Liver (tissue), 9 donors: ENCODE results near the gene ALG10. TPM values are rescaled to one million over a fixed set of nuclear protein-coding genes. Genes with fewer than 3 reads are reported as not detected.

Experiments used
- DNase-seq: peaks from one replicate; pipeline ENCODE4 v3.0.0-alpha.2; 2017; ENCODE audit warnings: low spot score
- H3K27ac ChIP-seq, 2 donors: one replicate each; pipeline ENCODE4 v1.7.0; 2013; ENCODE audit warnings: inconsistent platforms in 2 of 2, low read length in 2 of 2, control low read depth in 1 of 2, low read depth in 1 of 2, mild to moderate bottlenecking in 1 of 2
- H3K27me3 ChIP-seq, 4 donors: one replicate each; pipeline versions ENCODE4 v1.6.1 to v1.7.0; 2013; ENCODE audit warnings: low read length in 3 of 4, inconsistent platforms in 1 of 4, mild to moderate bottlenecking in 1 of 4, moderate library complexity in 1 of 4; ENCODE audit not compliant: control insufficient read depth in 4 of 4, insufficient read depth in 4 of 4
- H3K36me3 ChIP-seq, 4 donors: one replicate each; pipeline versions ENCODE4 v1.6.1 to v1.7.0; 2013; ENCODE audit warnings: low read length in 3 of 4, mild to moderate bottlenecking in 3 of 4, low read depth in 1 of 4, moderate library complexity in 1 of 4; ENCODE audit not compliant: control insufficient read depth in 4 of 4, insufficient read depth in 3 of 4
- H3K4me1 ChIP-seq, 4 donors: one replicate each; pipeline versions ENCODE4 v1.6.1 to v1.7.0; 2013; ENCODE audit warnings: low read length in 3 of 4, mild to moderate bottlenecking in 3 of 4, moderate library complexity in 1 of 4; ENCODE audit not compliant: control insufficient read depth in 4 of 4, insufficient read depth in 4 of 4
- H3K4me3 ChIP-seq, 3 donors: one replicate each; pipeline versions ENCODE4 v1.6.1 to v1.7.0; 2013; ENCODE audit warnings: low read length in 3 of 3, control low read depth in 1 of 3, low read depth in 1 of 3, mild to moderate bottlenecking in 1 of 3
- H3K9ac ChIP-seq, 2 donors: one replicate each; pipeline ENCODE4 v1.7.0; 2013; ENCODE audit warnings: low read length in 2 of 2, mild to moderate bottlenecking in 2 of 2, moderate library complexity in 2 of 2, control low read depth in 1 of 2, low read depth in 1 of 2
- H3K9me3 ChIP-seq, 4 donors: one replicate each; pipeline versions ENCODE4 v1.6.1 to v1.7.0; 2013; ENCODE audit warnings: low read length in 3 of 4; ENCODE audit not compliant: control insufficient read depth in 4 of 4
- CTCF ChIP-seq: fragments of 150-350 bp; IDR thresholded peaks from 2 replicates; pipeline ENCODE4 v1.5.1; 2017; ENCODE audit warnings: improper control_type of control experiment, low read depth, low read length; ENCODE audit not compliant: missing input control
- EGR1 ChIP-seq, 2 donors: IDR thresholded peaks; 2 replicates each; pipeline ENCODE4 v1.6.1; 2016 to 2018; ENCODE audit warnings: antibody characterized with exemption in 2 of 2, low read depth in 2 of 2
- FOXA1 ChIP-seq: IDR thresholded peaks from 2 replicates; pipeline ENCODE4 v1.6.1; 2016; ENCODE audit warnings: antibody characterized with exemption
- HNF4A ChIP-seq, 2 donors: conservative IDR thresholded peaks; 2 replicates each; pipeline ENCODE4 v1.6.1; 2016; ENCODE audit warnings: antibody characterized with exemption in 2 of 2, mild to moderate bottlenecking in 2 of 2
- HNF4G ChIP-seq: IDR thresholded peaks from 2 replicates; pipeline ENCODE4 v1.6.1; 2016; ENCODE audit warnings: antibody characterized with exemption
- JUND ChIP-seq, 2 donors: IDR thresholded peaks; 2 replicates each; pipeline ENCODE4 v1.6.1; 2016; ENCODE audit warnings: antibody characterized with exemption in 2 of 2
- NR2F2 ChIP-seq: IDR thresholded peaks from 2 replicates; pipeline ENCODE4 v1.6.1; 2016; ENCODE audit warnings: antibody characterized with exemption
- RAD21 ChIP-seq, 2 donors: IDR thresholded peaks; 2 replicates each; pipeline ENCODE4 v1.6.1; 2016; ENCODE audit warnings: antibody characterized with exemption in 2 of 2, mild to moderate bottlenecking in 2 of 2
- RXRA ChIP-seq, 2 donors: IDR thresholded peaks; 2 replicates each; pipeline ENCODE4 v1.6.1; 2017 to 2018; ENCODE audit warnings: antibody characterized with exemption in 2 of 2, mild to moderate bottlenecking in 1 of 2
- TAF1 ChIP-seq: conservative IDR thresholded peaks from 2 replicates; pipeline ENCODE4 v1.6.1; 2016; ENCODE audit warnings: antibody characterized with exemption, mild to moderate bottlenecking
- YY1 ChIP-seq: IDR thresholded peaks from 2 replicates; pipeline ENCODE4 v1.6.1; 2016; ENCODE audit warnings: antibody characterized with exemption, mild to moderate bottlenecking
- WGBS: extraction: QIAGEN DNeasy Blood & Tissue Kit; methylation state at CpG from one replicate; pipeline ENCODE4 v1.1.7; 2013; 5-methylcytosine and 5-hydroxymethylcytosine counted together
- polyA plus RNA-seq, 2 donors: library from polyadenylated mRNA; stranded (reverse) in 1 of 2; unstranded in 1 of 2; fragments of 200-250 nt in 1 of 2; fragments of >200 nt in 1 of 2; fragmentation: Nextera tagmentation in 1 of 2; extraction: Ambion mirVana in 1 of 2; gene quantifications; one replicate each; pipeline versions ENCODE4 v1.2.1 to v1.2.3, GENCODE V29; 2013 to 2015
- total RNA-seq, 2 donors: library from RNA; depleted of rRNA; stranded (reverse); fragments of >200 nt; gene quantifications; one replicate each; pipeline ENCODE4 v1.2.3, GENCODE V29; 2014
- TF ChIP-seq, protein P1 (sequence below): IDR thresholded peaks from 2 replicates; pipeline ENCODE4 v1.6.1; 2016; ENCODE audit warnings: antibody characterized with exemption
- TF ChIP-seq, protein P2 (sequence below): IDR thresholded peaks from 2 replicates; pipeline ENCODE4 v1.6.1; 2016; ENCODE audit warnings: antibody characterized with exemption, mild to moderate bottlenecking
- donor health status: healthy.
- donor health status: healthy.
- donor health status: healthy.
- donor health status: healthy.
- donor health status: healthy.

ALG10 gene
- total and polyA plus RNA-seq, 4 donors, result 0.44 to 12.7 (median 4.2) TPM

DNA sequence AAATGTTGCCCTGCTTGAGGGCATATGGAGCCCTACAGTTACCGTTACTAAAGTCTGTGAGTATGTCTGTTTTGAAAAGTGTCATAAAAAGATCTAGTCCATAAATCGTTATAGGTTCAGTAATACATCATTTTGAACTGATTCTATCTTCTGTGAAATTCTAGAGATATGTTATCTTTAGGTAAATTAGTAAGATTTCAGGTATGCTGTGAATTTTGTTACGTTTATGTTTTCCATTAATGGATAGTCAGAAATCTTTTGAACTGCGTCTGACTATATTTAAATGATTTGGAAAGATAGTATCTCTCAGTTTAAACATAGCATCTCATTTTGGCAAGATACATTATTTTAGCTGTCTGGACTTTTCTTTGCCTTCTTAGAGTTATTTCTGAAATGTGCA, 8.3 kb downstream of the ALG10 start:
- no peak overlapping the region for H3K27ac ChIP-seq
- no peaks in the 10 kb centered on the region for H3K36me3 ChIP-seq
- no peak for TF ChIP-seq EGR1 (IDR thresholded peaks at IDR 0.05; ENCODE audit: low read depth in 2 of 2)
- no peak for TF ChIP-seq CTCF
- TF ChIP-seq TAF1, result no peak
- TF ChIP-seq, protein P1, sequence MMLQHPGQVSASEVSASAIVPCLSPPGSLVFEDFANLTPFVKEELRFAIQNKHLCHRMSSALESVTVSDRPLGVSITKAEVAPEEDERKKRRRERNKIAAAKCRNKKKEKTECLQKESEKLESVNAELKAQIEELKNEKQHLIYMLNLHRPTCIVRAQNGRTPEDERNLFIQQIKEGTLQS, result no peak
- TF ChIP-seq FOXA1, result no peak
- TF ChIP-seq NR2F2, result no peak
- no peak for TF ChIP-seq RXRA (IDR thresholded peaks at IDR 0.05)
- TF ChIP-seq, protein P2, sequence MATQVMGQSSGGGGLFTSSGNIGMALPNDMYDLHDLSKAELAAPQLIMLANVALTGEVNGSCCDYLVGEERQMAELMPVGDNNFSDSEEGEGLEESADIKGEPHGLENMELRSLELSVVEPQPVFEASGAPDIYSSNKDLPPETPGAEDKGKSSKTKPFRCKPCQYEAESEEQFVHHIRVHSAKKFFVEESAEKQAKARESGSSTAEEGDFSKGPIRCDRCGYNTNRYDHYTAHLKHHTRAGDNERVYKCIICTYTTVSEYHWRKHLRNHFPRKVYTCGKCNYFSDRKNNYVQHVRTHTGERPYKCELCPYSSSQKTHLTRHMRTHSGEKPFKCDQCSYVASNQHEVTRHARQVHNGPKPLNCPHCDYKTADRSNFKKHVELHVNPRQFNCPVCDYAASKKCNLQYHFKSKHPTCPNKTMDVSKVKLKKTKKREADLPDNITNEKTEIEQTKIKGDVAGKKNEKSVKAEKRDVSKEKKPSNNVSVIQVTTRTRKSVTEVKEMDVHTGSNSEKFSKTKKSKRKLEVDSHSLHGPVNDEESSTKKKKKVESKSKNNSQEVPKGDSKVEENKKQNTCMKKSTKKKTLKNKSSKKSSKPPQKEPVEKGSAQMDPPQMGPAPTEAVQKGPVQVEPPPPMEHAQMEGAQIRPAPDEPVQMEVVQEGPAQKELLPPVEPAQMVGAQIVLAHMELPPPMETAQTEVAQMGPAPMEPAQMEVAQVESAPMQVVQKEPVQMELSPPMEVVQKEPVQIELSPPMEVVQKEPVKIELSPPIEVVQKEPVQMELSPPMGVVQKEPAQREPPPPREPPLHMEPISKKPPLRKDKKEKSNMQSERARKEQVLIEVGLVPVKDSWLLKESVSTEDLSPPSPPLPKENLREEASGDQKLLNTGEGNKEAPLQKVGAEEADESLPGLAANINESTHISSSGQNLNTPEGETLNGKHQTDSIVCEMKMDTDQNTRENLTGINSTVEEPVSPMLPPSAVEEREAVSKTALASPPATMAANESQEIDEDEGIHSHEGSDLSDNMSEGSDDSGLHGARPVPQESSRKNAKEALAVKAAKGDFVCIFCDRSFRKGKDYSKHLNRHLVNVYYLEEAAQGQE, result no peak
- no peak for TF ChIP-seq HNF4G
- no peak for TF ChIP-seq JUND (IDR thresholded peaks at IDR 0.05)
- TF ChIP-seq HNF4A (conservative IDR thresholded peaks at IDR 0.05), result no peak
- no peak for TF ChIP-seq YY1
- H3K27me3 ChIP-seq, result no peaks in the 10 kb centered on the region
- H3K9me3 ChIP-seq, result no peaks in the 10 kb centered on the region
- no peak overlapping the region for H3K9ac ChIP-seq
- no peak for DNase-seq
- H3K4me1 ChIP-seq, result no peaks in the 10 kb centered on the region
- H3K4me3 ChIP-seq, result no peak overlapping the region
- 95% methylated on average over 4 of the region's 4 CpGs for WGBS

DNA sequence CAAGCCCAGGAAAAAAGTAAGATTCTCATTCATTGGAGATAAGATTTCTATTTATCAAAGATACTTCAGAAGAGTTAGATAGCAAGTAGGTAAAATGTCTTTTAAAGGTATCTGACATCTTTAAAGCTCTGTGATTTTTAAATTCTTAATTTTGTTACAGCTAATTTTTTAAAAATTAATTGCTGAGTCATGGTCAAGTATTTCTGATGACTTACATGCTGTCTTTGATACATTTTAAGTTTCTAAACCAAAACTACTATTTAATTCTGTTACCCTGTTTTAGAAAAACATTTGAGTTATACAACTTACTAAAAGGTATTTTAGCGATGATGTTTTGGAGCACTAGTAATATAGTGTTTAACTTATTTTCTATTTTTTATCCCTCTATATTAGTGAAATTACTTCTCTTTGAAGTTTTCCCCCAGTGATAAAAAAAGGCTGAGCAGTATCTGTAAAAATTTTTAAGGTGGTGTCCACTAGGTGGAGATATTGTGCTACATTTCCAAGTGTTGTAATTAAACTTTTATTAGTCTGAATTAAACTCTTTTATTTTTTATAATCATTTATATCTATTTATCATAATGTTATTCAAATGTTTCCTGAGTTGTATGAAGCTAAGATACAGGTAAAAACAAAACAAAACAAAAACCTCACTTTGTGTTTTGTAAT, 11.5 kb downstream of the ALG10 start:
- Histone ChIP-seq H3K27ac (no peak overlapping the region), H3K27me3 (no peaks in the 10 kb centered on the region), H3K4me1 (no peaks in the 10 kb centered on the region), H3K9me3 (no peaks in the 10 kb centered on the region), H3K4me3 (no peak overlapping the region), H3K9ac (no peak overlapping the region), H3K36me3 (no peaks in the 10 kb centered on the region)
- DNase-seq, result no peak
- TF ChIP-seq RXRA (IDR thresholded peaks at IDR 0.05), result no peak
- TF ChIP-seq CTCF, result peak; percentile 28
- peak; percentile 64 to 65 for TF ChIP-seq RAD21 (IDR thresholded peaks at IDR 0.05)
- WGBS, result 12% methylated on average over 1 of the region's 1 CpG
